HepG2 (cell line): Measurements from ENCODE around the gene STKLD1. TPM values are rescaled to one million over a fixed set of nuclear protein-coding genes. Genes with fewer than 3 reads are reported as not detected.

Experiments used
- CHCHD3 ChIP-seq: sonication (generic); formaldehyde crosslinking; IDR thresholded peaks from 2 replicates; pipeline ENCODE4 v1.8.0; 2022; ENCODE audit warnings: mild to moderate bottlenecking, missing genetic modification reagents, moderate library complexity
- KLF6 ChIP-seq: IDR thresholded peaks from 2 replicates; pipeline ENCODE4 v1.8.0; 2016; ENCODE audit warnings: missing biosample characterization, missing genetic modification reagents
- MYC ChIP-seq: sonication (generic); formaldehyde crosslinking; IDR thresholded peaks from 2 replicates; pipeline ENCODE4 v1.9.0; 2021; ENCODE audit warnings: missing genetic modification reagents, borderline replicate concordance
- MZF1 ChIP-seq: sonication (generic); formaldehyde crosslinking; IDR thresholded peaks from 2 replicates; pipeline ENCODE4 v1.8.1; 2023; ENCODE audit warnings: mild to moderate bottlenecking, missing genetic modification reagents, borderline replicate concordance
- ONECUT2 ChIP-seq: sonication (generic); formaldehyde crosslinking; IDR thresholded peaks from 2 replicates; pipeline ENCODE4 v1.4.0; 2020; ENCODE audit warnings: missing genetic modification reagents
- RBM22 ChIP-seq: fragments of 200-400 bp; formaldehyde crosslinking; optimal IDR thresholded peaks from 2 replicates; pipeline ENCODE3; 2017; ENCODE audit warnings: mild to moderate bottlenecking, low read length, moderate library complexity
- SIN3A ChIP-seq: IDR thresholded peaks from 2 replicates; pipeline ENCODE4 v1.6.1; 2011; ENCODE audit warnings: low read depth, mild to moderate bottlenecking, control low read depth, low read length, borderline replicate concordance
- ZBTB8A ChIP-seq: sonication (generic); formaldehyde crosslinking; IDR thresholded peaks from 2 replicates; pipeline ENCODE4 v1.4.0; 2020; ENCODE audit warnings: mild to moderate bottlenecking, low read depth, missing genetic modification reagents, borderline replicate concordance
- ZMYM2 ChIP-seq: sonication (generic); formaldehyde crosslinking; IDR thresholded peaks from 2 replicates; pipeline ENCODE4 v1.8.0; 2022; ENCODE audit warnings: mild to moderate bottlenecking, missing genetic modification reagents
- ZNF331 ChIP-seq: sonication (generic); formaldehyde crosslinking; IDR thresholded peaks from 2 replicates; pipeline ENCODE4 v1.4.0; 2020; ENCODE audit warnings: missing genetic modification reagents
- ZNF530 ChIP-seq: sonication (generic); formaldehyde crosslinking; IDR thresholded peaks from 2 replicates; pipeline ENCODE4 v1.5.0; 2020; ENCODE audit warnings: low read depth, mild to moderate bottlenecking, missing genetic modification reagents
- ZNF780A ChIP-seq: sonication (generic); formaldehyde crosslinking; IDR thresholded peaks from 2 replicates; pipeline ENCODE4 v1.8.0; 2022; ENCODE audit warnings: mild to moderate bottlenecking, missing genetic modification reagents, moderate library complexity
- polyA plus RNA-seq, 8 experiments: library from polyadenylated mRNA; depleted of rRNA in 3 of 8; stranded (reverse) in 7 of 8; unstranded in 1 of 8; fragments of >200 nt; fragmentation: Illumina TruSeq in 4 of 8; extraction: Trizol in 4 of 8; gene quantifications; 2 replicates each; pipeline versions ENCODE4 v1.2.1 to v1.2.3, GENCODE V29; 2011 to 2016; ENCODE audit warnings: low read depth in 4 of 8, missing spikeins in 1 of 8, mixed read lengths in 1 of 8; ENCODE audit not compliant: insufficient read depth in 1 of 8
- total RNA-seq, 5 experiments: library from RNA; depleted of rRNA; stranded (reverse); fragments of >200 nt; fragmentation: Illumina TruSeq; extraction: Trizol; gene quantifications; 2 replicates each; pipeline ENCODE4 v1.2.3, GENCODE V29; 2016; ENCODE audit warnings: low read depth in 1 of 5
- TF ChIP-seq, protein P1 (sequence below): IDR thresholded peaks from 2 replicates; pipeline ENCODE4 v1.6.1; 2016; ENCODE audit warnings: missing compliant biosample characterization, missing genetic modification reagents, borderline replicate concordance
- TF ChIP-seq, protein P2 (sequence below): sonication (generic); formaldehyde crosslinking; conservative IDR thresholded peaks from 2 replicates; pipeline ENCODE4 v1.8.0; 2022; ENCODE audit warnings: missing genetic modification reagents
- TF ChIP-seq, protein P3 (sequence below): sonication (generic); formaldehyde crosslinking; IDR thresholded peaks from 2 replicates; pipeline ENCODE4 v1.5.0; 2020; ENCODE audit warnings: missing genetic modification reagents, mild to moderate bottlenecking, borderline replicate concordance
- TF ChIP-seq, protein P4 (sequence below): sonication (generic); formaldehyde crosslinking; IDR thresholded peaks from 2 replicates; pipeline ENCODE4 v1.4.0; 2020; ENCODE audit warnings: missing genetic modification reagents
- TF ChIP-seq, protein P5 (sequence below): sonication (generic); formaldehyde crosslinking; IDR thresholded peaks from 2 replicates; pipeline ENCODE4 v1.9.0; 2021; ENCODE audit warnings: missing genetic modification reagents, mild to moderate bottlenecking, borderline replicate concordance

Gene STKLD1
- total and polyA plus RNA-seq, 2 of the 13 experiments (the other 11 are each of a cell fraction or from before 2014, with no cell fraction given), result 1.5 to 2.2 TPM

DNA sequence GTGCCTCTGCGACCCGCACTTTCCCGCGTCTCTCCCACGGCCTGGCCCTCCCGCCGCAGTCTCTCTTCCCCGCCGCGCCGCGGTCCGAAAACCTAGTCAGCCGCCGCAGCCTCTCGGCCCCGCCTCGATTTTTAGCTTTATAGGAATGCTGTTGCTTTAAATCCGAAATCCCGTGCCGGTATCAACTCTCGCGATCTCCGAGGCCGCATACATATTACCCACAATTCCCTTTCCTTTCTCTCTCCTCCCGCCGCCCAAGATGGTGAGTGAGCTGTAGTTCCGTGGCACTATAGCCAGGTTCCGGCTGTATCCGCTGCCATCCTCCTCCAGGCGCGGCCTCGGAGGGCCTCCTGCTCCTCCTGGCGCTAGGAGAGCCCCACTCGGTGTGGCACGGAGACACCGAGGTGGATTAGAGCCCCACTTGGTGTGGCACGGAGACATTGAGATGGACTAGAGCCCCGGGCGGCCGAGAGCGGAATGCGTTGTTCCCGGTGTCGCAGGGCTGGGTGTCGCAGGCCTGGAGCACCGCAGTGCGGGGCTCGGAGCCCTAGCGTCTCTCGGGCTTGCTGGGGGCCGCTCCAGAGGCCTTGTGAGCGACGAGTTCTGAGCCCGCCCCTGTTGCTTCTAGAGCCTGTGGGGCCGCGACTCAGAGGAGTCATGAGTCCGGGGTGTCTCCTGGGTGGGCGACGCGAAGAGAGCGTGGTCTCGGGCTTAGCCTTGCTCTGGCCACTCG lies 28.0 kb upstream of the STKLD1 start, which contains the start of the genes MED22 and RPL7A (continued):
- TF ChIP-seq, protein P1, sequence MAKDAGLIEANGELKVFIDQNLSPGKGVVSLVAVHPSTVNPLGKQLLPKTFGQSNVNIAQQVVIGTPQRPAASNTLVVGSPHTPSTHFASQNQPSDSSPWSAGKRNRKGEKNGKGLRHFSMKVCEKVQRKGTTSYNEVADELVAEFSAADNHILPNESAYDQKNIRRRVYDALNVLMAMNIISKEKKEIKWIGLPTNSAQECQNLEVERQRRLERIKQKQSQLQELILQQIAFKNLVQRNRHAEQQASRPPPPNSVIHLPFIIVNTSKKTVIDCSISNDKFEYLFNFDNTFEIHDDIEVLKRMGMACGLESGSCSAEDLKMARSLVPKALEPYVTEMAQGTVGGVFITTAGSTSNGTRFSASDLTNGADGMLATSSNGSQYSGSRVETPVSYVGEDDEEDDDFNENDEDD (CRISPR knock-in tag), result peak; percentile 58; the same call in 1 of the 2 replicates
- peak; percentile 98 for TF ChIP-seq MYC (CRISPR knock-in tag)
- TF ChIP-seq ZNF780A, result 0 out of 2 replicates have a peak, but pooled peaks have one; percentile 79
- TF ChIP-seq, protein P2, sequence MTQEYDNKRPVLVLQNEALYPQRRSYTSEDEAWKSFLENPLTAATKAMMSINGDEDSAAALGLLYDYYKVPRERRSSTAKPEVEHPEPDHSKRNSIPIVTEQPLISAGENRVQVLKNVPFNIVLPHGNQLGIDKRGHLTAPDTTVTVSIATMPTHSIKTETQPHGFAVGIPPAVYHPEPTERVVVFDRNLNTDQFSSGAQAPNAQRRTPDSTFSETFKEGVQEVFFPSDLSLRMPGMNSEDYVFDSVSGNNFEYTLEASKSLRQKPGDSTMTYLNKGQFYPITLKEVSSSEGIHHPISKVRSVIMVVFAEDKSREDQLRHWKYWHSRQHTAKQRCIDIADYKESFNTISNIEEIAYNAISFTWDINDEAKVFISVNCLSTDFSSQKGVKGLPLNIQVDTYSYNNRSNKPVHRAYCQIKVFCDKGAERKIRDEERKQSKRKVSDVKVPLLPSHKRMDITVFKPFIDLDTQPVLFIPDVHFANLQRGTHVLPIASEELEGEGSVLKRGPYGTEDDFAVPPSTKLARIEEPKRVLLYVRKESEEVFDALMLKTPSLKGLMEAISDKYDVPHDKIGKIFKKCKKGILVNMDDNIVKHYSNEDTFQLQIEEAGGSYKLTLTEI (CRISPR knock-in tag), result no peak
- TF ChIP-seq, protein P3, sequence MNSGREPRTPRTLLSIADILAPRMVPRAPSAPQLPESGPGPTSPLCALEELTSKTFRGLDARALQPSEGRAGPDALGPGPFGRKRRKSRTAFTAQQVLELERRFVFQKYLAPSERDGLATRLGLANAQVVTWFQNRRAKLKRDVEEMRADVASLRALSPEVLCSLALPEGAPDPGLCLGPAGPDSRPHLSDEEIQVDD, result no peak
- TF ChIP-seq KLF6 (CRISPR knock-in tag), result peak; percentile 87
- TF ChIP-seq, protein P4, sequence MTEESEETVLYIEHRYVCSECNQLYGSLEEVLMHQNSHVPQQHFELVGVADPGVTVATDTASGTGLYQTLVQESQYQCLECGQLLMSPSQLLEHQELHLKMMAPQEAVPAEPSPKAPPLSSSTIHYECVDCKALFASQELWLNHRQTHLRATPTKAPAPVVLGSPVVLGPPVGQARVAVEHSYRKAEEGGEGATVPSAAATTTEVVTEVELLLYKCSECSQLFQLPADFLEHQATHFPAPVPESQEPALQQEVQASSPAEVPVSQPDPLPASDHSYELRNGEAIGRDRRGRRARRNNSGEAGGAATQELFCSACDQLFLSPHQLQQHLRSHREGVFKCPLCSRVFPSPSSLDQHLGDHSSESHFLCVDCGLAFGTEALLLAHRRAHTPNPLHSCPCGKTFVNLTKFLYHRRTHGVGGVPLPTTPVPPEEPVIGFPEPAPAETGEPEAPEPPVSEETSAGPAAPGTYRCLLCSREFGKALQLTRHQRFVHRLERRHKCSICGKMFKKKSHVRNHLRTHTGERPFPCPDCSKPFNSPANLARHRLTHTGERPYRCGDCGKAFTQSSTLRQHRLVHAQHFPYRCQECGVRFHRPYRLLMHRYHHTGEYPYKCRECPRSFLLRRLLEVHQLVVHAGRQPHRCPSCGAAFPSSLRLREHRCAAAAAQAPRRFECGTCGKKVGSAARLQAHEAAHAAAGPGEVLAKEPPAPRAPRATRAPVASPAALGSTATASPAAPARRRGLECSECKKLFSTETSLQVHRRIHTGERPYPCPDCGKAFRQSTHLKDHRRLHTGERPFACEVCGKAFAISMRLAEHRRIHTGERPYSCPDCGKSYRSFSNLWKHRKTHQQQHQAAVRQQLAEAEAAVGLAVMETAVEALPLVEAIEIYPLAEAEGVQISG, result peak; percentile 76
- TF ChIP-seq SIN3A, result peak; percentile 81; the same call in 1 of the 2 replicates
- TF ChIP-seq ZBTB8A (CRISPR knock-in tag), result no peak
- no peak for TF ChIP-seq ONECUT2 (CRISPR knock-in tag)
- no peak for TF ChIP-seq CHCHD3 (CRISPR knock-in tag)
- TF ChIP-seq ZNF530 (CRISPR knock-in tag), result no peak
- no peak for TF ChIP-seq ZMYM2 (CRISPR knock-in tag)
- TF ChIP-seq MZF1 (CRISPR knock-in tag), result no peak
- peak; percentile 93 for TF ChIP-seq RBM22
- peak; percentile 67; the same call in 1 of the 2 replicates for TF ChIP-seq ZNF331 (CRISPR knock-in tag)
- TF ChIP-seq, protein P5, sequence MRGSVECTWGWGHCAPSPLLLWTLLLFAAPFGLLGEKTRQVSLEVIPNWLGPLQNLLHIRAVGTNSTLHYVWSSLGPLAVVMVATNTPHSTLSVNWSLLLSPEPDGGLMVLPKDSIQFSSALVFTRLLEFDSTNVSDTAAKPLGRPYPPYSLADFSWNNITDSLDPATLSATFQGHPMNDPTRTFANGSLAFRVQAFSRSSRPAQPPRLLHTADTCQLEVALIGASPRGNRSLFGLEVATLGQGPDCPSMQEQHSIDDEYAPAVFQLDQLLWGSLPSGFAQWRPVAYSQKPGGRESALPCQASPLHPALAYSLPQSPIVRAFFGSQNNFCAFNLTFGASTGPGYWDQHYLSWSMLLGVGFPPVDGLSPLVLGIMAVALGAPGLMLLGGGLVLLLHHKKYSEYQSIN, result no peak
